Measurements from ENCODE around the gene CASKIN2.

The CASKIN2 gene

DNA sequence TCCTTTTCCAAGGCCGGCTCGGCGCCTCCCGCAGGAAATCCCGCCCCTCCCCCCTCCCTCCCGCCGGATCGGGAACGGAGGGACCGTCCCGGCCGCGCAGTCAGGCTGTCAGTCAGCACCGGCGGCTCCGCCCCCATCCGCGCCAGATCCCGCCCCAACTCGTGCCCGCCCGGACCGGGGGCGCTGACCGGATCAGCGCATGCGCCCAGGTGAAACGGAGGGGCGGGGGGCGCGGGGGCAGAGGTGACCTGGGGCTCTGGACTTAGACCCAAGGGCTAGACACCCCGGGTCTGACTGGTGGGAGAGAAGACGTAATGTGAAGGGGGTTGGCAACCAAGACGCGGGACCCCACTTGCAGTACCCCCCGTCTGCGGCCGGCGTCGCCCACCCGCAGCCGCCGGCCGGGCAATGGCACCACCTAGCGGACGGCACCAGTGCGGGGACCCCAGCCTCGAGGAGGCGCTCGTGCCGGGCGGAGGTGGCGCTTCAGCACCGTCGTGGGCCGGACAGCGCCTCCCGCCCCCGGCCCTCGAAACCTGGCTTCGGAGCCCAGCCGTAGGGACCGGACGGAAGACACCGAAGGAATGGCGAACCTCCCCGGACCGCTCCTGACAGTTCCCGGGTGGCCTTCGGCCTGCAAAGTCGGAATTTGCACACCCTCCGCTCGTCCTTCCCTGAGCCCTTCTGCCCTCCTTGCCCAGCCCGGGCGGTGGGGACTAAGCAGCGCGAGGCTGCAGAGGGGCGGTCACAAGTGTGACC lies at the start of gene CASKIN2:
CASKIN2 (minus strand) TSS at position 42 of the 759 bp plus-strand sequence. CDS start 1,733 bp downstream, outside the sequence.
- DNase-seq = peak; percentile 85

- no peak for DNase-seq
These were observed 49.7 kb upstream of the CASKIN2 start for GRCh38 chr17:75565066-75565465.

DNA sequence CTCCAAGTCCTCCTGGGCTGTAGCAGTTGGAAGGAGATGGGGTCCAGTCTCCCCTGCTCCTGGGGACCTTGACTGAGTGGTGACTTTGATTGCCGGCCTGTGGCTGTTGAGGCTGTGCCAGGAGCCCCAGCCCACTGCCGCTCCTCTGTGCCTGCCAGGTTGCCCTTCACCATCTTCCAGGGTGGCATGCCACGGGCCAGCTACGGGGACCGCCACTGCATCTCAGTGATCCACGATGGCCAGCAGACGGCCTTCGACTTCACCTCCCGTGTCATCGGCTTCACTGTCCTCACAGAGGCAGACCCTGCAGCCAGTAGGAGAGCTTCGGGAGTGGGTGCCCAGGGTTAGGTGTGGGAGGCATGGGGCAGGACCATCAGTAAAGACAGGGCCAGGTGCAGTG lies 48.9 kb upstream of the CASKIN2 start:
- no peak for DNase-seq

DNA sequence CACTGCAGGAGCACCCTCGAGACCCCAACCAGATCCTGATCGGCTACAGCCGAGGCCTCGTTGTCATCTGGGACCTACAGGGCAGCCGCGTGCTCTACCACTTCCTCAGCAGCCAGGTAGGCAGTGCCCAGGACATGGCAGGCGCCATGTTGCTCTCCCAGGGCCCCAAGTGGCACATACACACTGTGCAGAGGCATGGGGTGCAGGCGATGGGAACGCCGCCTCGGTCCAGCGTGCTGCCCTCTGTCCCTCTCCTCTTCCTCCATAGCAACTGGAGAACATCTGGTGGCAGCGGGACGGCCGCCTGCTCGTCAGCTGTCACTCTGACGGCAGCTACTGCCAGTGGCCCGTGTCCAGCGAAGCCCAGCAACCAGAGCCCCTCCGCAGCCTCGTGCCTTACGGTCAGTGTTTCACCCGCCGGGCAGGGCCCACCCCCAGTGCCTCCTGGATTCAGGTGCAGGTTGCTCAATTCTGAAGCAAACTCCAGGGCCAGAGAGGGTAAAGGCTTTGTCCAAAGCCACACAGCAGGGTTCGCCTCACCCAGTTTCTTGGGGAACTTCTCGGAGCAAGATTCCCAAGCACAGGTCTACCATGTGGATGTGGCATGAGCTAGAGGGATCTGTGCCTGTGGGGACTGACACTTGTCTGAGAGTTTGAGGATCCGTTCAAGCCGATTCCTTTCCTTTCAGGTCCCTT lies 47.9 kb upstream of the CASKIN2 start:
- DNase-seq = no peak

GRCh38 chr17:75561927-75562603 lies 46.7 kb upstream of the CASKIN2 start:
- DNase-seq = no peak

GRCh38 chr17:75559958-75560533 lies 44.7 kb upstream of the CASKIN2 start:
- no peak for DNase-seq

DNA sequence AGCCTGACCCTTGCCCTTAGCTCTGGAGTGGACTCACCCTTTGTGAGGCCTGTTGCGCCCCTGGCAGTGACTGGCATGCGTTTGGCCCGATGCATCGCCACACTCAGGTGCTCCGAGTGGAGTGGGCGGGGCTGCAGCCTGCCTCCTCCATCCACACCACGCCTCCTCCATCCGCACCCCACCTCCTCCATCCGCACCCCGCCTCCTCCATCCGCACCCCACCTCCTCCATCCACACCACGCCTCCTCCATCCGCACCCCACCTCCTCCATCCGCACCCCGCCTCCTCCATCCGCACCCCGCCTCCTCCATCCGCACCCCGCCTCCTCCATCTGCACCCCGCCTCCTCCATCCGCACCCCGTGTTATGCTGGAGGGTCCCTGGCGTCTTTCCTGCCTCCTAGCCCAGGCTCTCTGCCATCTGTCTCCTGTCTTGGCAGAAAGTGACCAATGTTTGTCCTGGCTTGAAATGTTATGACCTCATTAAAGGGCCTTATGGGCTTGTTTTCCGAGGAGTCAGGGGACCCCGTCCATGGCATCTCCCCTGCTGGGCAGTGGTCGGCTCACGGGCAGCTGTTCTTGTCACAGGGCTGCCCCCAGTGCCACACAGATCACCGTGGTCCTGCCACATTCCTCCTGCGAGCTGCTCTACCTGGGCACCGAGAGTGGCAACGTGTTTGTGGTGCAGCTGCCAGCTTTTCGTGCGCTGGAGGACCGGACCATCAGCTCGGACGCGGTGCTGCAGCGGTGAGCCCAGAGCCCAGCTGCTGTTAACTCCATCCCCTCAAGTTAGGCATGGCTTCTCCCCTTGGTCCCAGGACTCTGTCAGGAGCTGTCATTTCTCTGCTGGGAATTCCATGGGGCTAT lies 43.6 kb upstream of the CASKIN2 start:
- no peak for DNase-seq

GRCh38 chr17:75557852-75558665 lies 42.7 kb upstream of the CASKIN2 start:
- DNase-seq = no peak

GRCh38 chr17:75557075-75557851 lies 41.9 kb upstream of the CASKIN2 start:
- DNase-seq = no peak

DNA sequence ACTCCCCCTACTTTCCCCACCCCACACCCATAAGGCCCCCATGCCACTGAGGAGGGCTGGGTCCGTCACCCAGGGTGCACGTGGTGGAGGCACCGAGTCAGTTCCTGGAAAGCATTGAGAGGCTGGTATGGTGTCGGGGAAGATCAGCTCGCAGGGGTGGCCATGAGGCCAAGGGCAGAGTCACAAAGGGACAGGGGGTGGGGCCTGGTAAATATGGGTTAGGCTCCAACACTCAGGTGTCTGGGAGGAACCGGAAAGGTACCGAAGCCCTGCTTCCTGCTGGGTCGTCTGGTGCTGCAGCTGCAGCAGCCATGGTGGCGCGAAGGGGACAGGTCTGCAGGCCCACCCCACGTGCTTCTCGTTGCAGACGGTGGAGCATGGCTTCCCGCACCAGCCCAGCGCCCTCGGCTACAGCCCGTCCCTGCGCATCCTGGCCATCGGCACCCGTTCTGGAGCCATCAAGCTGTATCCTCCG lies 40.4 kb upstream of the CASKIN2 start:
- DNase-seq = no peak

DNA sequence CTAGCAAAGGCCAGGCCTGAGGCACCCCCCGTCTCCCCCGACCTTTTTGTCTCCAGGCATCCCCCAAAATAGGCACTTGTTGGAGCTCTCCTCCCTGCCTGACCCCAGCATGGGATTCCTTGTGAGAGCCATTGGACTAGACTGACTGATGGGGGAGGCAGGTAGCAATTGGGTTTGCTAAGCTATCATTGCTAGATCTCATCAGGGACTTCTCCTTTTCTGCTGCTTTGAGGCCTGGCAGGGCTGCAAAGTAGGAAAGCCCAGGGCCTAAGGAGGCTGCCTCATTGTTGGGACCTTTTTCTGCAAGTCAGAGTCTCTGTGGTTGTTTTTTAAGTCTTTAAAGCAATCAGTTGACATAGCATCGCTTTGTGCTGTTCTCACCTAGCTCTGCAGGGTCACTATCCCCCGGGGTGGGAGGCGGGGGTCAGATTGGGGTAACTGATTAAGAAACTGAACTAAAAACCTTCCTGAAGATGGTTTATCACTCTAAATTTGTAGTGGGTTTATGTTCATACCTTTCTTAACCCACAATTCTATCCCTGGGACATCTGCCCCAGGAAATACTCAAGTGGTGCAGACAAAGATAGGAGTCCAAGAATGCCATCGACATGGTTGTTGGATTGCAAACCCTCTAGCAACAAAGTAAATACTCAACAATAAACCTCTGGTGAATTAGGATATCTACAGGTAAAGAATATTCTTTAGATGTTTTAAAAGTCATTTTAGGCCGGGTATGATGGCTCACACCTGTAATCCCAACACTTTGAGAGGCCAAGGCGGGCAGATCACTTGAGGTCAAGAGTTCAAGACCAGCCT lies 38.2 kb upstream of the CASKIN2 start:
- no peak for DNase-seq

DNA sequence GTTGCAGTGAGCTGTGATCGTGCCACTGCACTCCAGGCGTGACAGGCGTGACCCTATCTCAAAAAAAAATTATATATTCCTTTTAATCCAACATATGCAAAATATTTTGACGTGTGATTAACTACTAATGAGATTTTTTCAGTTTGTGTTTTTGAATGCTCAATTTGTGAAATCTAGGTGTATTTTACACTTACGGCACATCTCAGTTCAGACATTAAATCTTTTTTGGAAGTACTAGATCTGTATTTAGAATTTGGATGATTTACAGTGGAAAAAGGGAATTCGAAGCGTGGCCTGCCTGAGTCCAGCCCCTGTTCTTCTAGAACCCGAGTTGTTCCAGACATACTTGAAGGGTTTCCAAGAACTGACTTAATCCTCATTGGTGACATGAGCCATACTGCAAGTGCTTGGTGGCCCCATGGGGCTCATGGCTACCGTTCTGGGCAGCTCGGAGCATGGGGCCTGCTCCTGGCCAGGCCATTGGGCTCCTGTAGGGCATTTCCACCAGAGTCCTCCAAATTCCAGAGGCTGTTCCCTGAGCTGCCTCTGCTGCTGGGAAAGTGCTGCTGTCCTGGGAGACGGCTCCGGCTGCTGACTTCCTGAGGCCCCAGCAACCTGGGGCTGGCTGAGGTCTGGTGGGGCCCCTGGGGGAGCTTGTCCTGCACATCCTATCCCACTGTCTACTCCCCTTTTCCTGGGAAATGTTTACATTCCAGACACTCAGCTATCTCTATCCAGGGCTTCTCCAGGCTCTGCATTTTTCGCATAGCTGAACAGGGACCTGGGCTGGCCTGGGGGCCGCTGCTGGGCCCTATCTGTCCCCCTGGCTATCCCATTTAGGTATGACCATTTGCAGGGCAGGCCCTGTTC lies 37.3 kb upstream of the CASKIN2 start:
- no peak for DNase-seq

GRCh38 chr17:75551266-75551665 lies 35.9 kb upstream of the CASKIN2 start:
- DNase-seq = no peak

DNA sequence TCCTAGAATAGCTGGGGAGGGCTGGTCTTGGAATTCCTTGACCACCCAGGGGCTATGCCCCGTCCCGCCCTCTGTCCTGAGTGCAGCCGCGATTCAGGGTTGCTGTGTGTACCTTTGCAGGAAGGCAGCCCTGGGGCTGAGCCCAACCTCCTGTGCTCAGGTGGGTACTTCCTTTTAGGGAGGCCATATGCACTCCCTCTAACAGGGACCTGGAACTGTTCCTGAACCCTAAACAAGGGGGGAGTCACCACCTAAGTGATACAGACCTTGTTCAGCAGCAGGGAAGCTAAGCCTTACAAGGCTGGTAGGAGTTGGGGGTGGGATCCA lies 34.8 kb upstream of the CASKIN2 start:
- DNase-seq = no peak

GRCh38 chr17:75549246-75550138 lies 34.2 kb upstream of the CASKIN2 start:
- no peak for DNase-seq

DNA sequence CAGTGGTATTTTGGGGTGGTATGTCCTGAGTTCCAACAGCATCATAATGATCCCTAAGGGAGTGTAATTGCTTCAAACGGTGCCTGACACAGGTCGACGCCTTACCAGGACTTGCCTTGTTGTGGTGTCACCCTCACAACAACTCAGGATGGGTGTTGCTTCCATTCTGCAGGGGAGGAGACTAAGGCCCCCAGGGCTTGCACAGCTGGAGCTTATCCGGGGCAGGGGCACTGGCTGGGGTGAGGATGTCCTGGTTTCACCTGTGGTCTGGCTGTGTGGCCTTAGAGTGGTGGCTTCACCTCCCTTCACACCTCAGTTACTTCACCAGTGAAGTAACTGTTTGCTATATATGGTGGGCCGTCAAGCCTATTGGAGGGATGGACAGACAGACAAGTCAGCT lies 33.5 kb upstream of the CASKIN2 start:
- DNase-seq = no peak

- no peak for DNase-seq
These were observed 31.8 kb upstream of the CASKIN2 start for GRCh38 chr17:75547091-75547490.

GRCh38 chr17:75546181-75546580 lies 30.8 kb upstream of the CASKIN2 start:
- no peak for DNase-seq
